ENCODE data around the gene ETFA. TPM values are rescaled to one million over a fixed set of nuclear protein-coding genes. Genes with fewer than 3 reads are reported as not detected.

Gene ETFA
- total RNA-seq, 1 donor from 2014 or later = 144 TPM

GRCh38 chr15:76259392-76259791, 51.9 kb downstream of the ETFA start:
- no peak overlapping the region for H3K27ac Mint-ChIP-seq
- peaks cover 4% of the 10 kb centered on the region for H3K4me1 Mint-ChIP-seq
- DNase-seq = no peak
- H3K4me3 Mint-ChIP-seq = no peak overlapping the region
- H3K9me3 Mint-ChIP-seq = peaks cover 16% of the 10 kb centered on the region
- H3K27me3 Mint-ChIP-seq = no peaks in the 10 kb centered on the region
- H3K36me3 Mint-ChIP-seq (ENCODE audit: low read depth) = peaks cover 53% of the 10 kb centered on the region
- intact Hi-C loops (cut with micrococcal nuclease) = no loop called here

- Mint-ChIP-seq H3K27me3 (no peaks in the 10 kb centered on the region), H3K9me3 (peaks cover 10% of the 10 kb centered on the region), H3K4me3 (no peak overlapping the region), H3K4me1 (peaks cover 4% of the 10 kb centered on the region), H3K36me3 (ENCODE audit: low read depth) (peaks cover 43% of the 10 kb centered on the region), H3K27ac (no peak overlapping the region)
- no peak for DNase-seq
- intact Hi-C loops (cut with micrococcal nuclease) = no loop called here
Observed at GRCh38 chr15:76258460-76258859, 52.8 kb downstream of the ETFA start.

GRCh38 chr15:76253691-76254473, 57.4 kb downstream of the ETFA start:
- no peak for DNase-seq
- intact Hi-C loops (cut with micrococcal nuclease) = no loop called here
- H3K27me3 Mint-ChIP-seq = no peaks in the 10 kb centered on the region
- H3K9me3 Mint-ChIP-seq = no peaks in the 10 kb centered on the region
- H3K36me3 Mint-ChIP-seq (ENCODE audit: low read depth) = peaks cover 12% of the 10 kb centered on the region
- H3K4me1 Mint-ChIP-seq = no peaks in the 10 kb centered on the region
- no peak overlapping the region for H3K4me3 Mint-ChIP-seq
- no peak overlapping the region for H3K27ac Mint-ChIP-seq

GRCh38 chr15:76252249-76252648, 59.0 kb downstream of the ETFA start:
- intact Hi-C loops (cut with micrococcal nuclease) = no loop called here
- Mint-ChIP-seq H3K36me3 (ENCODE audit: low read depth) (peaks cover 5% of the 10 kb centered on the region), H3K9me3 (no peaks in the 10 kb centered on the region), H3K27ac (no peak overlapping the region), H3K4me3 (no peak overlapping the region), H3K4me1 (no peaks in the 10 kb centered on the region), H3K27me3 (no peaks in the 10 kb centered on the region)
- no peak for DNase-seq

- peaks cover 2% of the 10 kb centered on the region for H3K36me3 Mint-ChIP-seq (ENCODE audit: low read depth)
- intact Hi-C loops (cut with micrococcal nuclease) = no loop called here
Observed at GRCh38 chr15:76251717-76252116, 59.6 kb downstream of the ETFA start.

GRCh38 chr15:76245072-76245610, 66.1 kb downstream of the ETFA start:
- Mint-ChIP-seq H3K27ac (no peak overlapping the region), H3K4me3 (no peak overlapping the region), H3K9me3 (no peaks in the 10 kb centered on the region), H3K4me1 (no peaks in the 10 kb centered on the region), H3K27me3 (no peaks in the 10 kb centered on the region), H3K36me3 (ENCODE audit: low read depth) (peaks cover 10% of the 10 kb centered on the region)
- DNase-seq = no peak
- intact Hi-C loops (cut with micrococcal nuclease) = no loop called here

More at GRCh38 chr15:76251717-76252116, 59.6 kb downstream of the ETFA start:
- DNase-seq = no peak
- Mint-ChIP-seq H3K9me3 (no peaks in the 10 kb centered on the region), H3K27me3 (no peaks in the 10 kb centered on the region), H3K4me1 (no peaks in the 10 kb centered on the region), H3K4me3 (no peak overlapping the region), H3K27ac (no peak overlapping the region)

GRCh38 chr15:76239786-76240185, 71.5 kb downstream of the ETFA start:
- H3K4me3 Mint-ChIP-seq = no peak overlapping the region
- DNase-seq = no peak
- intact Hi-C loops (cut with micrococcal nuclease) = loop anchor here (10.0 kb wide), 1 partner anchor 45 kb away; no protein-coding TSS in a partner anchor
- no peaks in the 10 kb centered on the region for H3K27me3 Mint-ChIP-seq
- no peaks in the 10 kb centered on the region for H3K9me3 Mint-ChIP-seq
- no peak overlapping the region for H3K27ac Mint-ChIP-seq
- H3K4me1 Mint-ChIP-seq = no peaks in the 10 kb centered on the region
- H3K36me3 Mint-ChIP-seq (ENCODE audit: low read depth) = peaks cover 7% of the 10 kb centered on the region

- Mint-ChIP-seq H3K27me3 (no peaks in the 10 kb centered on the region), H3K36me3 (ENCODE audit: low read depth) (no peaks in the 10 kb centered on the region), H3K9me3 (no peaks in the 10 kb centered on the region), H3K27ac (no peak overlapping the region), H3K4me1 (no peaks in the 10 kb centered on the region), H3K4me3 (no peak overlapping the region)
- intact Hi-C loops (cut with micrococcal nuclease) = loop anchor here (10.0 kb wide), 1 partner anchor 48 kb away; no protein-coding TSS in a partner anchor
- no peak for DNase-seq
Observed at GRCh38 chr15:76236350-76236749, 74.9 kb downstream of the ETFA start.

- Mint-ChIP-seq H3K9me3 (no peaks in the 10 kb centered on the region), H3K27me3 (no peaks in the 10 kb centered on the region), H3K4me1 (no peaks in the 10 kb centered on the region), H3K36me3 (ENCODE audit: low read depth) (peaks cover 6% of the 10 kb centered on the region), H3K4me3 (no peak overlapping the region), H3K27ac (no peak overlapping the region)
- intact Hi-C loops (cut with micrococcal nuclease) = loop anchor here (1.0 to 10.0 kb wide), 4 partner anchors 49 to 629 kb away; partner anchors contain the start of gene ISL2
- no peak for DNase-seq
Observed at GRCh38 chr15:76235186-76235826, 76.0 kb downstream of the ETFA start.

- Mint-ChIP-seq H3K27ac (no peak overlapping the region), H3K4me1 (no peaks in the 10 kb centered on the region), H3K27me3 (no peaks in the 10 kb centered on the region), H3K9me3 (no peaks in the 10 kb centered on the region), H3K4me3 (no peak overlapping the region), H3K36me3 (ENCODE audit: low read depth) (peaks cover 6% of the 10 kb centered on the region)
- intact Hi-C loops (cut with micrococcal nuclease) = loop anchor here (2.0 to 10.0 kb wide), 3 partner anchors 50 to 630 kb away; partner anchors contain the start of gene ISL2
- no peak for DNase-seq
Observed at GRCh38 chr15:76234337-76234889, 76.9 kb downstream of the ETFA start.

GRCh38 chr15:76233921-76234320, 77.3 kb downstream of the ETFA start:
- no peak overlapping the region for H3K4me3 Mint-ChIP-seq
- H3K27me3 Mint-ChIP-seq = no peaks in the 10 kb centered on the region
- intact Hi-C loops (cut with micrococcal nuclease) = loop anchor here (2.0 to 10.0 kb wide), 3 partner anchors 51 to 631 kb away; partner anchors contain the start of gene ISL2
- no peak for DNase-seq
- H3K27ac Mint-ChIP-seq = no peak overlapping the region
- H3K36me3 Mint-ChIP-seq (ENCODE audit: low read depth) = peaks cover 7% of the 10 kb centered on the region
- no peaks in the 10 kb centered on the region for H3K4me1 Mint-ChIP-seq
- no peaks in the 10 kb centered on the region for H3K9me3 Mint-ChIP-seq

- H3K27ac Mint-ChIP-seq = no peak overlapping the region
- H3K4me1 Mint-ChIP-seq = peaks cover 5% of the 10 kb centered on the region
- intact Hi-C loops (cut with micrococcal nuclease) = no loop called here
- no peak for DNase-seq
- no peak overlapping the region for H3K4me3 Mint-ChIP-seq
- no peaks in the 10 kb centered on the region for H3K9me3 Mint-ChIP-seq
- no peaks in the 10 kb centered on the region for H3K27me3 Mint-ChIP-seq
- peaks cover 16% of the 10 kb centered on the region for H3K36me3 Mint-ChIP-seq (ENCODE audit: low read depth)
Observed at GRCh38 chr15:76229266-76229665, 82.0 kb downstream of the ETFA start.

GRCh38 chr15:76223521-76223920, 87.7 kb downstream of the ETFA start:
- H3K4me1 Mint-ChIP-seq = peaks cover 9% of the 10 kb centered on the region
- peaks cover 5% of the 10 kb centered on the region for H3K9me3 Mint-ChIP-seq
- H3K36me3 Mint-ChIP-seq (ENCODE audit: low read depth) = peaks cover 28% of the 10 kb centered on the region
- intact Hi-C loops (cut with micrococcal nuclease) = no loop called here
- H3K27ac Mint-ChIP-seq = no peak overlapping the region
- no peaks in the 10 kb centered on the region for H3K27me3 Mint-ChIP-seq
- no peak overlapping the region for H3K4me3 Mint-ChIP-seq
- no peak for DNase-seq

GRCh38 chr15:76222159-76222558, 89.1 kb downstream of the ETFA start:
- DNase-seq = no peak
- Mint-ChIP-seq H3K4me3 (no peak overlapping the region), H3K27ac (no peak overlapping the region), H3K27me3 (no peaks in the 10 kb centered on the region), H3K36me3 (ENCODE audit: low read depth) (peaks cover 29% of the 10 kb centered on the region), H3K9me3 (peaks cover 5% of the 10 kb centered on the region), H3K4me1 (peaks cover 11% of the 10 kb centered on the region)
- intact Hi-C loops (cut with micrococcal nuclease) = no loop called here

Data from activated CD4-positive, alpha-beta T cell treated with anti-CD3 and anti-CD28 coated beads, Interleukin-2, amount 10 ng/mL, durations not matched to agents 24 days and 14 days (primary cell).